Ecto neural progenitor cell (in vitro differentiated cells): Measurements from ENCODE around the gene SERGEF.

Experiments used
- DNase-seq: peaks from one replicate; pipeline ENCODE4 v3.0.0-alpha.2; 2018; ENCODE audit warnings: low spot score

SERGEF gene

DNA sequence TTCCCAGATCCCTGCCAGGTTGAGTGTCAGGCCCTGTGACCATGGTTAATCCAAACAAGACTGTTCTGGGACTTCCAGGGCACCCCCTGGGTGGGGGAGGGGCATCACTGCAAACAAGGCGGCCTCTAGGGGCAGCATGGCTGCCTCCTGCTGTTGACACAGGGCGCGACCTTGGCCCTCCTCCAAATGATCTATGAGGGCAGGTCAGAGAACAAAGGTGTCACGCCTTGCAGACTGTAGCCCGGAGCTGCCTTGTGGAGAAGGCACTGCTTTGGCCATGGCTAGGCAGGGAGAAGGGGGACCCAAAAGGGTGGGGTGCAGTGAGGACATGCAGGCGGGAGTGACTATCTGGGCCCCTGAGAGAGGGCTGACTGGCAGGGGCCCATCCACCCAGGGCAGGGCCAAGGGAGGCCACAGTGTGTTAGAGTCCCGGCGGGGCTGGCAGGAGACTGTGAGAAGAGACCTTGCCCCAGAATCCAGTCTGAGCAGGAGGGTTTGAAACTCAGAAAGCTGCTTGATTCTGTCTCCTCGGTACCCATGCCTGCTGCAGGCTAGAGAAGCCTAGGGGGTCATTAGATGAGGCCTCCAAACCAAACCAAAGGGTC is 242.7 kb downstream of the SERGEF start:
- no peak for DNase-seq

DNA sequence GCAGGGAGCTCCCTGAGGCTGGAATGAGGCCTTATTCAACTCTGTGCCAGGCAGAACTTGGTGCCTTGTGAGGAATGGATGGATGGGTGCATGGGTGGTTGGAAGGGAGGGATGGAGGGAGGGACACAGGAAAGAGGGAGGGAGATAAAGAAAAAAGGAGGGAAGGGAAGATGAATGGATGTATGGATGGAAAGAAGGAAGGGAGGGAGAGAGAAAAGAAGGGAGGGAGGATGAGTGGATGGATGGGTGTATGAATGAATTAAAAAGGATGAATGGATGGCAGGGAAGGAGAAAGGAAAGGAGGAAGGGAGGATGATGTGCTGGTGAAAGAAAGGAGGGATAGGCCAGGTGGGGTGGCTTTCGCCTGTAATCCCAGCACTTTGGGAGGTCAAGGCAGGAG is 243.6 kb downstream of the SERGEF start:
- DNase-seq: no peak

DNA sequence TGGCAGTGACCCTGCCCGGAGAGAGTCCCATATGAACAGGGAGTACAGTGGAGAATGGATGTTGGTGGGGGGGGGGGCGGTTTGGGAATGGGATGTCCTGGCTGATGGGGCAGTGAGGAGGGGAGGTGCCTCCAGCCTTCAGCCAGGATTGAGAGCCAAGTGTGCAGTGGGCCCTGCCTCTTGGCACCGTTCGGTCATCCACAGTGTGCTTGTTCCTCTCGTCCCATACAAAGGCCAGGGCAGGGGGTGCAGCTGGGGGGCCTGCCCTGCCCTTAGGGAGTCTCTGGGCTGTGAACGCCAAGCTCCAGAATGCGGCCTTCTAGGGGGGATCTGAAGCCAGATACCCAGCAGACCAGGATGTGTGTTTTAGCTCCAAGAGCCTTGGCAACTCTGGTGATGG is 244.3 kb downstream of the SERGEF start:
- no peak for DNase-seq

DNA sequence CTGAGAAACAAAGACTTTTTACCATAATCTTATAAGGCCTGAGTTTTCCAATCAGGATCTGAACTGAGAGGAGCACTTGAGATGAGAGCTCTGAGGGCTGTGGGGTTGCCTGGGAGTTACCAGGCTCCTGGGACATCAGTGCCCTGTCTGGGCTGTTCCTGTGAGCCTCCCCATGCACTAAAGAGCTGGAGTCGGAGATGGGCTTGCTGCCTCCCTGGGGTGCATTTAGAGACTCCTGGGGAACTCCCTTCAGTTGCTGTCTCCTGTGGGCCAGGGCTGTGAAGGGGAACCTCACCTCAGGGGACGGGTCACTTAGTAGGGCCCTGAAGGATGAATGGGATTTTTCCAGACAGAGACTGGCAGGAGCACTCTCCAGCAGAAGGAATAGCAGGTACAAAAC is 244.9 kb downstream of the SERGEF start:
- DNase-seq: no peak

DNA sequence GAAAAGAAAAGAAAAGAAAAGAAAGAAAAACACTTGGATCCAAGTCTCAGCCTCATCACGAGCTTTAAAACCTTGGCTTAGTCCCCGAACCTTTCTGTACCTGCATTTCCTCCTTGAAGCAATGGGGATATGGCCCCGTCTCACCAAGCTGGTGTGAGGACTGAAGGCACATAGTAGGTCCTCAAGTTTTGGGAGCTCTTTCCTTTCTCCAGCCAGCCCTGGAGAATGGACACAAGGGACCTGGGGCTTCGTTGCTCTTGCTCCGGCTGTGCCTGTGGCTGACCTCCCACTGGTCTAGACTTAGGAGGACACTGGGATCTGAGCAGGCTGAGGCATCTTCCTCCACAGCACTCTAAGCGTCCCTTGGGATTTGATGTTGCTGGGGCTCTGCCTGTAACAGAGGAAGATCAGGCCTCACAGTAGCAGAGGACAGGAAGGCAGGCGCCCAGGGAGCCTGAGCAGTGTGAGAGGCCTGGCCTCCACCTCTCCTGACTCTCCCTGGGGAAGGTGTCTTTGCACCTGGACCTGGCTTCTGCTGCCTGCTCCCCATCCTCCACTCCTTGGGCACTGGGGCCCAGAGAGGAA is 245.5 kb downstream of the SERGEF start:
- no peak for DNase-seq

DNA sequence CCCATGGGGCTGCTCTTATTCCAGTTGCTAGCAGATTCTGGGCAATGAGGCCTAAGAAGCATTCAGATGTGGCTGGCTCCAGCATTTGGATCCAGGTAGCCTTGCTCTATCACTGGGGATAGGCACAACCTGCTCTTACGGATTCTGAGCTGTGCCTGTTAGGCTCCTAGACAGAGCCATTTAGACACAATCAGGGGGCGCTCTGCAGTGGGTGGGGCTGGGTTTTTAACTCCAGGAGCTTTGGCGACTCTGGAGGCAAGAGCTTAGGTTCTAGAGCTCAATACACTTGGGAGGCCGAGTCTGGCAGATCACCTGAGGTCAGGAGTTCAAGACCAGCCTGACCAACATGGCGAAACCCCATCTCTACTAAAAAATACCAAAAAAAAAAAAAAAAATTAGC is 246.3 kb downstream of the SERGEF start:
- DNase-seq: no peak

DNA sequence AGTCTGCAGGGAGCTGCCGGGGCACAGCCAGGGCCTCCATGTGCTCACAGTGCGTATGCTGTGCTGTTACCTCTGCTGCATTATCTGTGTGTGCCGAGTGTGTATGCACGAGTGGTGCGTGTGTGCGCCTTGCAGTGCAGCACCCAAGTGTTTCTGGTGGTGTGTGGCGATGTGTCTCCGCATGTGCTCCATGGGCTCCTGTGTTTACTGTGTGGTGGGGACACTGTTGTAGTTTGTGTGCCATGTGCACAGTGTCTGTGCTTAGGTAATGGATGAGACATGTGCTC is 246.8 kb downstream of the SERGEF start:
- DNase-seq: no peak

DNA sequence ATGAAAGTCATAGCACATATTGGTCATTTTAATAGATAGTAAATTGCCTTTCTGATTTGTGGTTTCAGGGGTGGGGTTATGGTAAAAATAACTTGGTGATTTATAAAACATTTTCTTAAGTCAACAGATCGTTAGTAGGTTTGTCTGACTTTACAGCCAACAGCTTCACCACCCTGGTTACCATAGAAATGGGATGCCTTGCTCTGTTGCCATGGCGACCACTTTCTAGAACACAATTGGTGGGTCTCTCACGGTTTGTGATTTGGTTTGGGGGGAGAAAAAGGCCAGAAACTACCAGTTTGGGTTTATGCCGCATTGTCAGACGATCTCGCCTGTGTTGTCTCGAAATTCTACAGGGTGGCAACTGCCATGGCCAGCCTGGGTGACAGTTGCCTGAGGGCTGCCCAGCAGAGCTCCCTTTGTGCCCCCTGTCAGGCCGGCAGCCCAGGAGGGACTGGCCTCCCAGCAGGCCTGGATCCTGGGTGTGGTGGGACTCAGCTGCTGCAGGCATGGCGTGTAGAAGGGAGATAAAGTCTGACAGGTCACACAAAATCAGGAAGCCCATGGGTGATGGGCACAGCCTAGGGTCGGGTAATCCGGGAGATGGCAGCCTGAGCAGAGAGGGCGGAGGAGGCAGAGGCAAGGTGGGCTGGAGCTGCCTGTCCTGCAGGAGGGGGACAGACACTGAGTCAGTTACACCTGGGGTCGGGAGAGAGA is 247.3 kb downstream of the SERGEF start:
- DNase-seq: peak; percentile 76

DNA sequence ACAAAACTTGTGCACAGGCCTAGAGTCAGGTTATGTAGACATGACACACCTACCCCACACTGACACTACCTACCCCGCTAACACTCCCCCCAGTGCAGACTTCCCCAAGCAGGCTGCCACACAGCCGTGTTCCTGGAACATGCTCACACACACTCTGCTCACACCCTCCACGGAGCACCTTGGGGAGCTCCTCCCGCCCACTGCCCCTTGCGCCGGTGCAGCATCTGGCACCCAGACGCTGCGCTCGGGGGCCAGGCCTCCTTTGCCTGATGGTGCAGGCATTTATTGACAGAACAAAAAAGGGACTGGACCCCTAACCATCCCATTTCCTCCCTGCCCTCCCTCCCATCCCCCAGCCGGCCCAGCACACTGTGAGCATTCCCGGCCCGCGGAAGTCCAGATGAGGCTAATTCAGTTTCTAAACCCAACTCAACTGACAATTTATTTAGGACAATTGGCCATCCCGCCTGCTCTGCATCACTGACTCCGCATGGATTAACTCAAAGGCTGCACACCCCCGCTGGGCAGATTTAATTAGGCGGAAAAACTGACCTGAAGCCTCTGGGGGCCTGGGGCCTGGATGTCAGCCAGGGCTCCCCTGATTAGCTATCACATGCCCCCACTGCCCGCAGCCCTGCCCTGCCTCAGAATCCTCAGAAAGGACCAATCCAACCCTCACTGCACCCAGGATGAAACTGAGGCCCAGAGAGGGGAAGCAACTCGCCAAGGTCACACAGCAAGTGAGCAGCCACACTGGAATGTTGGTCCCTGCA is 248.2 kb downstream of the SERGEF start:
- DNase-seq: peak; percentile 81

DNA sequence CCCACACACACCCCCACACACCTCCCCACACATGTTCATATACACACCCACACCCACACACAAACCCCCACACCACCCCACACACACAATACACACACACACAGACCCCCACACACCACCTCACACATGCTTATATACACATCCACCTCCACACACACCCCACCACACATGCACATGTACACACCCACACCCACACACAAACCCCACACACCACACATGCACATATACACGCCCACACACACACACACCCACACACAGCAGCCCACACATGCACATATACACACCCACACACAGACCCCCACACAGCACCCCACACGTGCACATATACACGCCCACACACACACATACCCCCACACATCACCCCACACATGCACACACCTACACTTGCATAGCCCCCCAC is 249.1 kb downstream of the SERGEF start:
- no peak for DNase-seq

DNA sequence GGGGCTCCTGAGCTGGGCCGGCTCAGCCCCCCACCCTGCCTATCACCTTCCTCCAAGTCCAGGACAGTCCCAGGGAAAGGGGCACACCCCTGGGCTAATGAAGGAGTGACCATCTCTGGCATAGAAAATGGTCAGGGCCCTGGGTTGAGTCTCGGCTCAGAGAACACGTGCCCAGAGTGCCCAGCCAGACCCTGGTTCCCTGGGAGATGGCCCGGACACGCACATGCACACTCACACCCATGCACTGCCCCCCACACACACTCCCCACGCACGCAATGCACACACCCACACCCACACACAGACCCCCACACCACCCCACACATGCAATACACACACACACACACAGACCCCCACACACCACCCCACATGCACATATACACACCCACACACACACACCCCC is 249.6 kb downstream of the SERGEF start:
- DNase-seq: no peak

DNA sequence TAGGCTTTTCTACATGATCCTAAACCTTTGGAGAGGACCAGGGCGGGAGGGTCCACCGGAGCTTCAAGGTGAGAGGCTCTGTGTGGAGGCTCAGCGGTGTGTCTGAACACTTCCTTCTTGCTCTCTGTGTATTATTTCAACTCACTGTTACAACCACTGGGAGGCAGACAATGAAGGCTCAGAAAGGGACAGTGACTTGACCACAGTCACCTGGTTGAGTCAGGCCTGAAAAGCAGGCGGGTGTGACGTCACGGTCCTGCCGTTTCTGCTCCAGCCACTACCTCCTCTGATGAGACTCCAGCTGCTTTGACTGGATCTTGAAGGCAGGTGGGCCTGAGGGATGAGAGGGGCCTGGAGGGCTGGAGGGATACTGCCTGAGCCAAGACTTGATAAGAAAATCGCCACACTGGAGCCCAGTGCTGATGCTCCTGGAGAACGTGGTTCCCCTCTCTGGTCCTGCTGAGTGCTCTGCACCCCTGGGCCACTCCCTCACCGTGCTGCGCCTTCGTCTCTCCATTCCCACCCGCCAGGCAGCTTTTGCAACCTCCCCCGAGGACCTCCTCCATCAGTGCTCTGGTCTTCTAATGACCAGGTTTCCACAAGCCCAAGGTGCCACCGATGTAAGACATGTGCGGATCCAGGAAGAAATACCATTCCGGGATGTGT is 250.4 kb downstream of the SERGEF start:
- DNase-seq: no peak

DNA sequence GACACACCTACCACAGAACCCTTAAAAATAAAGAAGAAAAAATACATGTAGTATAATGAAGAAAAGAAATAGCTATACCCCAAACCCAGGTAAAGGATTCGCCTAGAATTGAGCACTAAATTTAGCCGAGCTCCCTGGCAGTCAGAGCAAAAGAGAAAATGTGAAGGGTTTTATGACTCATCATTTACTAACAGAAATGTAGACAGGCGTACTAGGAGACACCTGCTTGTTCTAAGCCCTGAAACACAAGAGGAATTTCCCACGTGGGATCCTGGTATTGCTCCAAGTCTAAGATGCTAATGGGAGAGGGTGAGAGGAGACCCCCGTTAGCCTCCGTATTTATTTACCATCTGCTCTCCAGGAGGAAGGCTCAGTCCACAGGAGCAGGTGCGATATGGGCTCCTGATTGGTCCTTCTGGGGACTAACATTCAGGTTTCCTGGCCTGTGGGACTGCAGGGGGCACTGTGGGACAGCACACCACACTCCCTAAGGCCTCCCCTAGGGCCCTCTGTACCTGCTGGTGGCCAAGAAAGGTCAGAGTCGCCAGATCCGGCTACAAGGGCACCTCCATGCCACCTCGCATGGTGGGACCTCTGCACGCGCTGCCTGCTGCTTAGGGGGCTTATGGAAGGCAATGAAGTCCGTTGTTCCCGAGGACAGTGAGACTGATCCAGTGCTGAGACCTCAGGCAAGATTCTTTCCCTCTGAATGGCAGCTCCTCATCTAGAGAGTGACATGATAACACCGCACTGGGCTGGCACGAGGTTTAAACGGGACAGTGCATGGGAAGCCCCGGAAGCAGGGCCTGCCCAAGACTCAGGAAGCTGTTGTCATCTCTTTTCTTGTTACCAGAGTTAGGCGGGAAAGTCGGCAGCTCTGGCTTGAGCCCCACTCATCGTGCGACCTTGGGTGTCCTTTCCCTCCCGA is 252.5 kb downstream of the SERGEF start:
- DNase-seq: peak; percentile 79

DNA sequence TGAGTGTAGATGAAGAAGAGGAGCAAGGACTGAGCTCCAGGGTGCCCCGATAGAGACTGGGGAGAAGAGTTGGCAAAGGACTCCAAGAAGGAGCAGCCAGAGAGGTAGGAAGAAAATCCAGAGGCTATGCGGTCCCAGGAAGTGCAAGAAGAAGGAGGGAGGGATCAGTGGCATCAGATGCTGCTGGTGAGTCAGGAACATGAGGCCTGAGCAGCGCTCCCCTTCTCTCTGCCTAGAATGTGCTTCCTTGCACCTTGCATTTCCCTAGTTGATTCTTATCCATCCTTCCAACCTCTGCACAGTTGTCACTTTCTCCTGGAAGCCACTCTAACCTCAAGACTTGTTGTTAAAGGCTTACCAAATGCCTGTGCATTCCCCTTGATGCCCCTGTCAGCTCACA is 257.0 kb downstream of the SERGEF start:
- no peak for DNase-seq

DNA sequence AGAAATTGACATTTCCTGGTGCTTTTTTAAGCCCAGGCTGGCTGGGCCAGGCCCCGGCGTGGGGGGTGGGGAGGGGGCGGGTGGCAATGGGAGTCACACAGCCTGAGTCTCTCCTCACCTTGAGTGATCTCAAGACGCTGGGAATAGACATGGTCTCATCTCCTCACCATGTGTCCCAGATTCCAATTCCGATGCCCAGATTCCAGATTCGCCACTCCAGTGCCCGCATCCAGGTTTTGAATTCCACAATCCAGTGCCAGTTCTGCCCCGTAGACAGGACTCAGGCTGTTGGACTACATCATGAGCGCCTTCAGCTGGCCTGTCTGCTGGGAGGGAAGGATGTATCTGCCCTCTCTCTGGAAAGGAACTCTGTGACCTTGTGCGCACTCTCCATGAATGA is 259.2 kb downstream of the SERGEF start:
- no peak for DNase-seq

DNA sequence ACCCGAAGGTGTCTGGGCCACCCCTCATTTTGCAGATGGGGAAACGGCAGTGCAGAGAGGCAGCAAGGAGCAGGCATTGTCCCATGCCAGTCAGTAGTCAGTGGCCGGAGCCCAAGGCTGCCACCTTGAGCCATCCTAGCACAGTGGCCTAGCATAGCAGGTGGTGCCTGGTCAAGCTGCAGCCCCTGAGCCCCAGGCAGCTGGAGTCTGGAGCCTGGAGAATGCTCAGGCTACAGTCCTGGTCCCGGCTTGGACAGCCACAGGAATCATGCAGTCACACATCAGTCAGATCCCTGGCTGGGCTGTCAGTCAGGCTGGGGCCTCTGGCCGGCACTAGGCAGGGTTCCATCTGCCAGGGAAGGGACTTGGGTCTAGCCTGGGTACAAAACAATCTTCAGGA is 259.7 kb downstream of the SERGEF start:
- DNase-seq: no peak

DNA sequence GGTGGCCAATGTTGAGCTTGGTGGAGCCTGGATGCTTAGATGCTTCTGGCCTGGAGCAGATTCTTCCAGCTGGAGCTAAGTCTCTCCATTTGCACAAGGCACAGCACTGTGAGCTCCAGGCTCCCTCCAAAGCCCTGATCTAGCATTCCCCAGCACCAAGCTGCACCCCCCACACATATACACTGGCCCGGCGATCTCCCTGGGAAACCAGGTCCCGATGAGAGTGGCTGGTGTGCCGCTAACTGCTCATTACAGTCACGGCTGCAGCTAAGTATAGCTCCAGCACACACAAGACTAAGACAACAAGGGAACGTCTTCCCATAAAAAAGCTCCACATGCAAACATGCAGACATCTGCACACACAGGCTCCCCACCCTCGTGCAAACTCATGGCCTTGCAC is 260.7 kb downstream of the SERGEF start:
- DNase-seq: no peak

DNA sequence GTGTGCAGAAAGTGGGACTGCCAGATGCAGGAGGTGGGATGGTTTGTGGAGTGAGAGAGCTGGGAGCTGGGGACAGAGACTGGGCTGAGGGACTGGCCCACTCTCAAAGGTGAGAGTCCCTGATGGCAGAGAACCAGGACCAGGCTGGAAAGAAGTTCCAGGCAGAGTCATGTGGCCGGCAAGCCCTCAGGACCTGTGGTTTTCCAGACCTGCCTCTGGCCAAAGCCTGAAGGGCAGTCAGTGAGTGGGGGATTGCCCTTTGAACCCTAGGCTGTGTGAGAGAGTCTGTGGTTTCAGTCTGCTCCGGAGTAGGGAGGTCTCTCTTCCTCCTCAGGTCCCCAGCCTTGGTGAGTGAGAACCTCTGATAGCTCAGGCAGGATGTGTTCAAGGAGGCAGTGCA is 261.3 kb downstream of the SERGEF start:
- no peak for DNase-seq

DNA sequence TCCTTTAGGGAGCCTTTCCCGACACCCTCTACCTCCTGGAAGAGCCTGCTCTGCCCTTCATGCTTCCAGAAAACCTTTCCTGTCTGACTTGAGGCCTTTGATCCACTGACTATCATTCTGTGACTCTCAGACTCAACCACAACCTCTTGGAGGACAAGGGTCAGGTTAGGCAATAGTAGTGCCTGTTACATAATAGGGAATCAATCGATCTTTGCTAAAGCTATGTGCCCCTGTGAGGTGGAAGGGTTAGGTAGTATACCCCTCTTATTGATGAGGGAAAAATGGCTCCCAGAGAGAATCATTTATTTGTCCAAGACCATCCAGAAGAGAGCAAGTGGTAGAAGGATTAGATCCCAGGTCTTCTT is 262.1 kb downstream of the SERGEF start:
- DNase-seq: no peak

DNA sequence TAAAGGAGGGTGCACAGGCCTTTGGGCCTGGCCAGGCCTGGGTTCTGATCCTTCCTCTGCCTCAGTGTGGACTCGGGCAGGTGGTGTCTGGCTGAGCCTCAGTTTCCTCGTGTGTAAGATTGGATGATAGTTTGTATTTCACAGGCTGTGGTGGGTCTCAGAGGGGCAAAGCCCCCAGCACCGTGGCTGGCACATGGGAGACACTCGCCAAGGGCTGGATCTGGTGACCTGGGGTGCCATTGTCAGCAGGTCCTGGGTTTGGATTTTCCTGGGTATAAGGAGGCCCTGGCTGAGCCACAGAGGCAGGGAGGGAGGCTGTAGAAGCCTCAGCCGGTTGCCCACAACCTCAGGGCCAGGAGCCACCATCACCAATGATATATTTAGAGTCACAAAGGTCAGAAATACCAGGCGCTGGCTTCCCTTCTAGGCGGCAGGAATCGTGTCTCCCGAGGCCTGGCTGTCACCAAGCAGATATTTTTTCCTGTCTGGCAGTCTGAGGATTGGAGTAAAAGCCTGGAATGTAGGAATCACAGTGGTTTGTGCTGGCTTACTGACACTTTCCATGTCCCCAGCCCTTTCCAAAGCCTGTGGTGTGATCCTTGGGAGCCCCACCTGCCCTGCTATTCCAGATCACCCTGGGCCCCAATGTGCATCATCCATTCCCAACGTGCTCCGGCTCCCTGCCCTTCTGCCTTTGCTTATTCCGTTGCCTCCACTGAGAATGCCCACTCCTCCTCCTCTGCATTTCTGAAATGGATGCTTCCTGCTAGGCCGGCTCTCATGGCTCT is 262.6 kb downstream of the SERGEF start:
- no peak for DNase-seq
